ENCODE measurements around the gene AIPL1. TPM values are rescaled to one million over a fixed set of nuclear protein-coding genes. Genes with fewer than 3 reads are reported as not detected.

AIPL1 gene
- total RNA-seq, 4 donors from 2014 or later = not detected

DNA sequence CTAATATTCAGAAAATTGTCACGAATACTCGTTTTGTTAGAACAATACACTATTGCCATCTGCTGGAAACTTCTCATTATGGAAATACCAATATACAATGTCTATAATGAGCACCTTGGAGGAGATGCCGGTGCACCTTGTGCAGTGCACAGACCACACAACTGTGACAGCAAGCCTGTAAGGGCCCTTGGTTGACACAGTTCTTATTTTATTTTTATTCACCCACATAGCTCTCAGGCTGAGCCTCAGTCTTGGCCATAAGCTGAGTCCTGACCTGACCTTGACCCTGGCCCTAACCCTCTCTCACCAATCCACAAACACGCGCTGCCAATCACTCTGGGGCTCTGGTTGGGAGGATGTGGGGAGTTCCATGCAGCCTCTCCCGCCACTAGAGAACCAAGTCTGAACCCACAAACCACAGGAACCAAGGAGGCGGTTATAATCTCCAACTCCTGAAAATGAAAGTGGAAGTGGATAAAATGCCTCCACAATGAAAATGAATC lies 7.6 kb downstream of the AIPL1 start:
- Histone ChIP-seq H3K36me3 (no peaks in the 10 kb centered on the region), H3K9me3 (no peaks in the 10 kb centered on the region), H3K4me3 (no peak overlapping the region), H3K27ac (no peak overlapping the region), H3K4me1 (no peaks in the 10 kb centered on the region), H3K27me3 (no peaks in the 10 kb centered on the region)
- ATAC-seq (no peak), DNase-seq (no peak)
- in situ Hi-C loops (cut with MboI; ENCODE audit: low sequenced_read_pairs in 4 of 4) (loop anchor here in 1 of 4 donors (25.0 kb wide), 1 partner anchor 1190 kb away; the partner anchor contains the start of gene SCIMP), intact Hi-C loops (cut with DNase I; ENCODE audit: low total_unique reads) (no loop called here)
- TF ChIP-seq, protein P1, sequence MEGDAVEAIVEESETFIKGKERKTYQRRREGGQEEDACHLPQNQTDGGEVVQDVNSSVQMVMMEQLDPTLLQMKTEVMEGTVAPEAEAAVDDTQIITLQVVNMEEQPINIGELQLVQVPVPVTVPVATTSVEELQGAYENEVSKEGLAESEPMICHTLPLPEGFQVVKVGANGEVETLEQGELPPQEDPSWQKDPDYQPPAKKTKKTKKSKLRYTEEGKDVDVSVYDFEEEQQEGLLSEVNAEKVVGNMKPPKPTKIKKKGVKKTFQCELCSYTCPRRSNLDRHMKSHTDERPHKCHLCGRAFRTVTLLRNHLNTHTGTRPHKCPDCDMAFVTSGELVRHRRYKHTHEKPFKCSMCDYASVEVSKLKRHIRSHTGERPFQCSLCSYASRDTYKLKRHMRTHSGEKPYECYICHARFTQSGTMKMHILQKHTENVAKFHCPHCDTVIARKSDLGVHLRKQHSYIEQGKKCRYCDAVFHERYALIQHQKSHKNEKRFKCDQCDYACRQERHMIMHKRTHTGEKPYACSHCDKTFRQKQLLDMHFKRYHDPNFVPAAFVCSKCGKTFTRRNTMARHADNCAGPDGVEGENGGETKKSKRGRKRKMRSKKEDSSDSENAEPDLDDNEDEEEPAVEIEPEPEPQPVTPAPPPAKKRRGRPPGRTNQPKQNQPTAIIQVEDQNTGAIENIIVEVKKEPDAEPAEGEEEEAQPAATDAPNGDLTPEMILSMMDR (IDR thresholded peaks at IDR 0.05 in 4 of 5, conservative IDR thresholded peaks at IDR 0.05 in 1 of 5) = no peak
- no peak for TF ChIP-seq POLR2A (IDR thresholded peaks at IDR 0.05)

DNA sequence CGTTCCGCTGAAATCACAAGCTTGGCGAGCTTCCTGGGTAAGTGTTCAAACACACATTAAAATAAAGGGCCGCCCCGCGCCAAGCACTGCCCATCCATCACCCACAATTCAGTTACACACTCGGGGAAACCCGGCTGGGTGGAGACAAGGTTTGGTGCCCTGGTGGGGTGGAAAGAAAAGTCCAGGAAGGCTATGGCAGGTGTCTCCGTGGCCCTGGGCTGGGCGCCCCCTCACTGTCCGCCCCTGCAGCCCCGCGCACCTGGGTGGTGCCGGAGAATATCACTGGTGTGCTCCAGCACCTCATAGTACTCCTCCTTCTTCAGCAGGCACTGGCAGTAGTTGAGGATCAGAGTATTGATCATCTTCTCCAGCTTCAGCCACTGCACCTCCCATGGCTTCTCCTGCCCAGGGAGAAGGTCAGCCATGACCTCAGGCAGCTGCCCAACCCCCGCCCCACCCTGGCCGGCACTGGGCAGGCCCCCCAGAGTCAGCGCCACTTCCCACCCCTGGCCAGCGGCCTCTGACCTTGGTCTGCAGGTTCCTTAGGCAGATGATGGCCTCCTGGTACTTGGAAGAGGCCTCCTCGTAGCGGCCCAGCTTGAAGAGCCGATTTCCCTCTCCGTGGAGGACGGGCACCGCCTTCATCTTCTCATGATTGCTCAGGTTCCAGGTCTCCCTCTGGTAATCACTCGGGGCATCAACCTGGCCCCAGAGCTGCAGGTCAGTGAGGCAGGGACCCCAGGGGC lies 8.4 kb downstream of the AIPL1 start:
- no peak for ATAC-seq
- no peak for DNase-seq
- TF ChIP-seq POLR2A (IDR thresholded peaks at IDR 0.05) = no peak
- TF ChIP-seq, protein P1 (IDR thresholded peaks at IDR 0.05 in 4 of 5, conservative IDR thresholded peaks at IDR 0.05 in 1 of 5) = no peak
- no peaks in the 10 kb centered on the region for H3K9me3 ChIP-seq
- in situ Hi-C loops (cut with MboI; ENCODE audit: low sequenced_read_pairs in 4 of 4) (loop anchor here in 1 of 4 donors (25.0 kb wide), 1 partner anchor 1189 kb away; the partner anchor contains the start of gene SCIMP), intact Hi-C loops (cut with DNase I; ENCODE audit: low total_unique reads) (no loop called here)
- H3K4me1 ChIP-seq = no peaks in the 10 kb centered on the region
- H3K27me3 ChIP-seq = no peaks in the 10 kb centered on the region
- no peaks in the 10 kb centered on the region for H3K36me3 ChIP-seq
- H3K27ac ChIP-seq = no peak overlapping the region
- H3K4me3 ChIP-seq = no peak overlapping the region

DNA sequence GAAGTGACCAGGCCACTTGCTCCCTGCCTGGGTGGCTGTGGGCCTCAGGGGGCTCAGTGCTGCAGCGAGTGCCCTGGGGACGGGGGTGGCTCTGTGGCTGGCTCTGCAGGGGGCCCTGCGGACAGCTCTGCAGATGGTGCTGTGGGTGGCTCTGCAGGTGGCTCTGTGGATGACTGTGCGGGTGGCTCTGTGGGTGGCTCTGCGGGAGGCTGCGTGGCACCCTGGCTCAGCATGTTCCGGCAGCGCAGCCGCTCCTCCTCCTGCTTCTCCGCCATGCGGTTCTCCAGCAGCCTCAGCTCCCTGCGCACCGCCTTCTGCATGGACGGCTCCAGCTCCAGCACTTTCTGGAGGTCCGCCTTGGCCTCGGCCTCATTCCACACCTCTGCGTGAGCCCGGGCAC lies 9.5 kb downstream of the AIPL1 start:
- no peaks in the 10 kb centered on the region for H3K27me3 ChIP-seq
- intact Hi-C loops (cut with DNase I; ENCODE audit: low total_unique reads) = no loop called here
- no peak for TF ChIP-seq POLR2A (IDR thresholded peaks at IDR 0.05)
- TF ChIP-seq, protein P1 (IDR thresholded peaks at IDR 0.05 in 4 of 5, conservative IDR thresholded peaks at IDR 0.05 in 1 of 5) = no peak

DNA sequence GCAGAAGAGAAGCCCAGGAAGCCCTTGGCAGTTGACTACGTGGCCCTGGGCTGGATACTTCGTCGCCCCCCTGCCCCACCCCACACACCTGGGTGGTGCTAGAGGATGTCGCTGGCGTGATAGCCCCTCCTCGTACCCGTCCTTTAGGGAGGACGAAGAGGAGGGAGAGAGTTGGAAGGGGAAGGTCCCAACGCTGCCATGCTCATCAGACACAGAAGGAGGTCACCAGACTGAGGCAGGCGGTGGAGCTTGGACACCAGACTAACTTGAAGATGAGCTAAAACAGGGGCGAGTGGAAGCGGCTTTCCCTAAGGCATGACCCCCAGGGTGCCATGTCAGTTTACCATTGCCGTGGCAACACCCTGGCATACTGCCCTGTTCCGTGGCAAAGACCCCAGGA lies 11.0 kb downstream of the AIPL1 start:
- intact Hi-C loops (cut with DNase I; ENCODE audit: low total_unique reads) = no loop called here
- no peaks in the 10 kb centered on the region for H3K27me3 ChIP-seq
- in situ Hi-C loops (cut with MboI; ENCODE audit: low sequenced_read_pairs in 4 of 4) = loop anchor here in 3 of 4 donors (5.0 to 25.0 kb wide), 3 partner anchors 362 to 837 kb away; partner anchors contain the start of gene WSCD1 (in 1 of the 3)

More for the DNA sequence above, 9.5 kb downstream of the AIPL1 start:
- H3K4me1 ChIP-seq = no peaks in the 10 kb centered on the region
- no peak for ATAC-seq
- in situ Hi-C loops (cut with MboI; ENCODE audit: low sequenced_read_pairs in 4 of 4) = loop anchor here in 1 of 4 donors (25.0 kb wide), 1 partner anchor 1188 kb away; the partner anchor contains the start of gene SCIMP
- H3K27ac ChIP-seq = no peak overlapping the region
- H3K9me3 ChIP-seq = no peaks in the 10 kb centered on the region
- no peaks in the 10 kb centered on the region for H3K36me3 ChIP-seq
- no peak for DNase-seq
- no peak overlapping the region for H3K4me3 ChIP-seq

More for the DNA sequence above, 11.0 kb downstream of the AIPL1 start:
- Histone ChIP-seq H3K4me1 (no peaks in the 10 kb centered on the region), H3K36me3 (no peaks in the 10 kb centered on the region), H3K4me3 (no peak overlapping the region), H3K27ac (no peak overlapping the region), H3K9me3 (no peaks in the 10 kb centered on the region)
- no peak for DNase-seq
- no peak for ATAC-seq
- no peak for TF ChIP-seq POLR2A (IDR thresholded peaks at IDR 0.05)
- TF ChIP-seq, protein P1 (IDR thresholded peaks at IDR 0.05 in 4 of 5, conservative IDR thresholded peaks at IDR 0.05 in 1 of 5) = no peak
